Kidney capillary endothelial cell (primary cell): Measurements from ENCODE around the gene PDE3B.
"Not testable (repeated sequence)": the region's sequence is repeated elsewhere in the genome, so short reads cannot be mapped to it uniquely, and the experiment has no call there.

ENCODE experiments used
- DNase-seq: peaks from one replicate; pipeline ENCODE4 v3.0.0-alpha.2; 2018; ENCODE audit warnings: low spot score

The PDE3B gene

DNA sequence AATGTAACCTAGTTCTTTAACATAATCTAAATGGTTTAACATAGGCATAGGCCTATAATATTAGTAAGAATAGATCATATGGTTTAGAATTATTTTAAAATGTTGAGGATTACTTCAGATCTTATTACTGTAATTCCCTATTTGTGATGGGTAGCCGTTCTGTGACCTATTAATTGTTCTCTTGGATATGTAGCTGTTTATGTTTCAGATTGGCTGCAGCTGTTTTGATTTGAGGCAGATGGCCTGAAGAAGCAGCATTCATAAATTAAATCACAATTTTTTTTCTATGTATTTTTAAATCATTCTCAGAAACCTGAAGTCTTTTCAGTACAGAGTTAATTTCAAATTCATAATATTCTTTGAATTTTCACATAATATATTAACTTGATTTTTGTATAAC is 104.5 kb downstream of the PDE3B start:
- DNase-seq: no peak

DNA sequence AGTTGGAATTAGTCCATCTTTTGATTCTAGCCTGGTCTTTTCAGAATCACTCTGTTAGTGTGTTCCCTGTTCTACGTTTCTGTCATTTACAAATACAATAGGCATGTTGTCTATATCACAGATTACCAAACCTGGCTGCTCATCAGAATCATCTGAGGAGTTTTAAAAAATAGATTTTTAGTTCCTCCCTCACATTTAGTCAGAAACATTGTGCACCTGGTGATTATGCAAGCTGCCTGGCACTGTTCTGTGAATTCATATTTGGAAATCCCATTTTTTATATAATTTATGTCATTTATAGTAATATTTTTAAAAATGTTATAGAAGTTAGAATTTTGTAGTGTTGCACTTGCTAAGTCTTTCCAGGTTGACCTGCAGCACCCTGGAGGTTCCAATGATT is 107.3 kb downstream of the PDE3B start:
- no peak for DNase-seq

GRCh38 chr11:14751975-14752407 is 108.4 kb downstream of the PDE3B start:
- DNase-seq: no peak

DNA sequence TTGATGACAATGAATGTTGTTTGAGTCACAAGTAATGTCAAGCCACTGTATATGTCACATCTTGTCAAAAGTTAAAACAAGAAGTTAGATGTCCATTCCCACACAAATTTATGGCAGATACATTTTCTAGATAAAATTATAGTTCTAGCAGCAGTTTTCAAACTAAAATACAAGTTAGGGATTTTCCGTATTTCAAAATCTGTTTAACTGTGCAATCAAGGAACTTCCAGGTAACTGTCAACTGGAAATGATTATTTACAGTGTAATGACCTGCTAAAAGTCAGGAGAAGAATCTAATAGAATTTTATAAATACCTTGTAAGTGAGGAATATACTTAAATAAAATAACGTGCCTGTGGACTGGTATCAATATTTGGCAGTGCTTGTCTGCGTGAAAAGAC is 111.5 kb downstream of the PDE3B start:
- no peak for DNase-seq

DNA sequence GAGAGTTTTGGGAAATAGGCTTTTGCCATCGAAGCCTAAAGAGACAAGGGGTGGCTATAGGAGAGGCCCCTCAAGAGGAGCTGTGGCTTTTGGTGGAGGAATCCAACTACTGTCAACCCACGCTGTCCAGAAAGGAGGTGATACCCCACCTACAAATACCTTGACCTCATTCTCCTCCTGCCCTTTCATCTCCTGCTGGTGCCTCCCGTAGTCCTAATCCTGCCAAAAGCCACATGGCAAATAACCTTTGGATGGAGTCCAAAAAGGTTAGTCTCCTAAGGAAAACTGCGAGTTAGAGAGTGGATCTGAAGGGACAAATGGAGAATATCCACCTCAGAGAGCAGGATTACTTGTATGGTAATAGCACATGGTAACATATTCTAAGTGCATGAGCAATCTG is 112.7 kb downstream of the PDE3B start:
- no peak for DNase-seq

DNA sequence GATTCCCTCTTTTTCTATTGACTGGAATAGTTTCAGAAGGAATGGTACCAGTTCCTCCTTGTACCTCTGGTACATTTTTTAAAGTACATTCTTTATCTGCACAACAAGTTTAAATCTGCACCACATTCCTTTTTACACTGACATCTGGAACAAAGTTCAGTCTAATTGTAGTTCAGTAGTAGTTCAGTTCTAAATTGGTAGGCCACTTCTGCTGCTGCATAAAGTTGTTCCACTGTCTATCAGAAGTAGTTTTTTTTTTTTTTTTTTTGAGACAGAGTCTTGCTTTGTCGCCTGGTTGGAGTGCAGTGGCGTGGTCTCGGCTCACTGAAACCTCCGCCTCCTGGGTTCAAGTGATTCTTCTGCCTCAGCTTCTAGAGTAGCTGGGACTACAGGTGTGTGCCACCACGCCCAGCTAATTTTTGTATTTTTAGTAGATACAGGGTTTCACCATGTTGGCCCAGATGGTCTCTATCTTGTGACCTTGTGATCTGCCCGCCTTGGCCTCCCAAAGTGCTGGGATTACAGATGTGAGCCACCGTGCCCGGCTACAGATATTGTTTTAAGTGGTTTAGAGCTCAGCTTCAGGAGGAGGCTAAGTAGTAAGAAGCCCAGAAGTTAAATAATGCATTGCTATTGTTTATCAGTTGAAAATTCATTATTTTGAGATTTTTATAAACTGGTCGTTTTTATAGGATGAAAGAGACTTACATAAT is 115.9 kb downstream of the PDE3B start:
- DNase-seq: not testable (repeated sequence)

GRCh38 chr11:14764179-14764578 is 120.6 kb downstream of the PDE3B start:
- DNase-seq: no peak

GRCh38 chr11:14764579-14765527 is 121.2 kb downstream of the PDE3B start:
- no peak for DNase-seq

DNA sequence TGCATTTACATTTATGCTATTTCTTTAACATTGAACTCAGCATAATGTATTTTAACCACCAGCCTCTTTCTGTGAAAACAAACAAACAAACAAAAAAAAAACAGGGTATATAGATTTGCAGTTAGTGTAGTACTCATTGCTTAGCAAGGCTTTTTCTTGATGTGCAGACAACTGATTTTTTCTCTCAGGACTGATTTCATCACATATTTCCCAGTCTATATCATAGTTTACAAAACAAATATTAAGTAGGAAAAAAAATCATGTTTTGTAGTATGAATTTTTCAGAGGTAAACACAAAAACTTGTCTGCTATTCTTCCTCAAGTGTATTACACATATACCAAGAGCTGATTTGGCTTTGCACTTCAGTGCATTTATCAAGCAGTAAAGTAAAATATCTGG is 123.0 kb downstream of the PDE3B start:
- no peak for DNase-seq

DNA sequence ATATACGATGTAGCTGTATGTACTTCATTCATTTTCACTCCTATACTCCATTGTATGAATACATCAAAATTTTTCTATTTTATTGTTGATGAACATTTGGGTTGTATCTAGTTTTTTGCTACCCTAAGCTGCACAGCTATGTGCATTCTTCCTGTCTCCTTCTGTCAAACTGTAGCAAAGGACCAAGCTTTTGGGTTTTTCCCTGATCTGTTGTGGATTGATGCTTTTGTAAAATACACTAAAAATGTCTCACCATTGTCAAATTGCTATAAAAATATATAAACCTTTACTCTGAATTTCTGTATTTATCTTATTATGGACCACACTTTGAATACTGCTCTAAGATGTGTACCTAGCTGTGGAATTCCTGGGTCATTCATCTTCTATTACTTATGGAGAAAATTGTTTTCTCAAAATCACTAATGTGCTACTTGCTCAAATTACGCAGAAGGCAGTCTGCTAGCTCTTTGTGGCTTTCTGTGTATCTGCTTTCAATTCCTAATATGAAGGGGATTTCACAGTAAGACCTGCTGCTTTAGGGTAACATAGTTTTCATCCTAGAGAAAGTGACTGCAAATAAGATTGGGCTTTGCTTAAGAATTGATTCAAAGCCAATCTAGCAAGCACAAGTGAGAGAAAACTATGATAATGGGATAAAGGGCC is 125.1 kb downstream of the PDE3B start:
- DNase-seq: no peak

DNA sequence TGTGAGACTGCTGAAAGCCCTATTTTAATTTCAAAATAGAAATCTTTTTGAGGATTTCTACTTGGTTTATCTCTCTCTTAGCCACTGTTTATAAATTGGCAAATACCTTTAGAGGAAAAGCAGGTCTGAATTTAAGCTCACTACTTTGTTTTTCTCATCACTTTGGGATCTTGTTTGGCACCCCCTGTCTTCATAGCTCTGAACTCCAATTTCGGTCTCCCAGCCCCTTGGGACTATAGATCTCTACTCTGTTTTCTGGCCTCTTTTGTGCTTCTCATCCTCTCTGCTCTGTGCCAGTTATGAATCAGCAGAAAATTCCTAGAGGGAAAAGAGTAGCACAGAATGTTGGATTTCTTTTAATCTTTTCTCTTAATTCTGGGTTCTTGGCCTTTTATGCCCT is 130.2 kb downstream of the PDE3B start:
- no peak for DNase-seq

DNA sequence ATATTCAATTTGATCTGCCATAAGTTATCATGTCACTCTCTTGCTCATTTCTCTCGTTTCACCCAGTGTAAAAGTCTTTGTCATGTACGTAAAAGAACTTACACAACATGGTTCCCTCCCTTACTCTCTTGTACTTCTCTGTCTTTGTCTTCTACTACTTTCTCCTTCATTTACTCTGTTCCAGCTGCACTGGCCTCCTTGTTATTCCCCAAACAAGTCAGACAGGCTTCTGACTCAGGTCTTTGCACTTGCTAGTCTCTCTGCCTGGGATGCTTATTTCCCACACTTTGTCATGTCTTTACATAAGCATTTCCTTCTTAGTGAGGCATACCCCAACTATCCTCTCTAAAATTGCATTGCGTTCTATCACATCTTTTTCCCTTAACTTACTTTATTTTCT is 131.1 kb downstream of the PDE3B start:
- no peak for DNase-seq

DNA sequence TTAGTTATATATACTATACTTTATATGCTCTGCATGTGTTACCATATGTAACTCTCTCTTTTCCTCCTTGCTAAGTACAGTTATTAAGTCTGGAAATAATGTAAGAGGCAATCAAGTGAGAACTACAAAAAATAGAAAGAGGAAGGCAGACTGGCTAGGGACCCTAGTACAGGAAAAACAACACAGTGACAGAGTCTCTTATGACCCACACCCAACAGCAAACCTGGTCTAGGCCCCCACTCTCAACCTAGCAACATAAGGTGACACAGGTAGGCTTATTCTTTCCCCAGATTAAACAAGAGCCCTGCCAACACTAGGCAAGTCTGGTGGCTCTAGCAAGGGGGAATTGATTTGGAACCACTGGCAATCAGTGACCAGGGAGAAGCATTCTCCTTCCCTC is 132.3 kb downstream of the PDE3B start:
- no peak for DNase-seq

- not testable (repeated sequence) for DNase-seq
Observed at GRCh38 chr11:14778460-14778859, 134.9 kb downstream of the PDE3B start.

- no peak for DNase-seq
Observed at GRCh38 chr11:14783788-14784187, 140.2 kb downstream of the PDE3B start.

- no peak for DNase-seq
Observed at GRCh38 chr11:14784230-14784629, 140.6 kb downstream of the PDE3B start.

GRCh38 chr11:14789879-14790484 is 146.4 kb downstream of the PDE3B start:
- DNase-seq: peak; percentile 59

DNA sequence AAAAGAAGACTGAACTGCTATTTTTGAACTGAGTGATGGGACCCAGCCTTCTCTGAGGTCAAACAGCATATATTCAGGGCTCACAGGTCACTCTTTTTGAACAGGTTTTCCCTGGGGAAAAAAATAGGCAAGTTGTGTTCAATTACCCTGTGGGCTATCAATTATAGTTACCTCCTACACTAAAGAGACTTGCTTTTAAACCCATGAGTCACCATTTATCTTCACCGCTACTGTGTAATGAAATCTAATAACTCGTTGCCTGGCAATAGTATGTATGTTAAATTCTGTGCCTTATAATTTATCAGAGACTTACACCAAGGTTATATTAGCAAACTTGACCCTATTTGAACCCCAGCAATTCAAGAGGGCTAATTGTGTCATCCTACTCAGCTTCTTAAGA is 149.9 kb downstream of the PDE3B start:
- no peak for DNase-seq

DNA sequence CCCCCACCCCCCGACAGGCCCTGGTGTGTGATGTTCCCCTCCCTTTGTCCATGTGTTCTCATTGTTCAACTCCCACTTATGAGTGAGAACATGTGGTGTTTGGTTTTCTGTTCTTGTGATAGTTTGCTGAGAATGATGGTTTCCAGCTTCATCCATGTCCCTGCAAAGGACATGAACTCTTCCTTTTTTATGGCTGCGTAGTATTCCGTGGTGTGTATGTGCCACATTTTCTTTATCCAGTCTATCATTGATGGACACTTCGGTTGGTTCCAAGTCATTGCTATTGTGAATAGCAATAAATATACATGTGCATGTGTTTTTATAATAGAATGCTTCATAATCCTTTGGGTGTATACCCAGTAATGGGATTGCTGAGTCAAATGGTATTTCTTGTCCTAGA is 152.4 kb downstream of the PDE3B start:
- not testable (repeated sequence) for DNase-seq

GRCh38 chr11:14803846-14804245 is 160.2 kb downstream of the PDE3B start:
- no peak for DNase-seq

- DNase-seq: no peak
Observed at GRCh38 chr11:14809466-14809865, 165.9 kb downstream of the PDE3B start.

- no peak for DNase-seq
Observed at GRCh38 chr11:14812757-14813156, 169.2 kb downstream of the PDE3B start.
